Measurements from ENCODE around the gene NAPG. TPM values are rescaled to one million over a fixed set of nuclear protein-coding genes. Genes with fewer than 3 reads are reported as not detected.

NAPG gene
- total RNA-seq, 3 donors from 2014 or later (not counting 1 experiment from before 2014, with no cell fraction given): 34.3 to 62.5 (median 48.7) TPM

- H3K4me1 Mint-ChIP-seq: no peaks in the 10 kb centered on the region
- H3K4me3 Mint-ChIP-seq: no peak overlapping the region
- no peak for DNase-seq
- no peak for ATAC-seq
- Histone ChIP-seq H3K36me3 (ENCODE audit: control insufficient read depth, insufficient read depth, low read length) (no peaks in the 10 kb centered on the region), H3K27me3 (ENCODE audit: control insufficient read depth, insufficient read depth, low read length) (no peaks in the 10 kb centered on the region), H3K27ac (ENCODE audit: low read length) (no peak overlapping the region), H3K9me3 (ENCODE audit: control insufficient read depth, insufficient read depth, low read length) (no peaks in the 10 kb centered on the region), H3K4me3 (ENCODE audit: low read length) (no peak overlapping the region), H3K4me1 (ENCODE audit: control insufficient read depth, insufficient read depth, low read length) (no peaks in the 10 kb centered on the region)
- WGBS (ENCODE audit: insufficient coverage): 91% methylated on average over 10 of the region's 12 CpGs
- no peaks in the 10 kb centered on the region for H3K36me3 Mint-ChIP-seq
- no peaks in the 10 kb centered on the region for H3K27me3 Mint-ChIP-seq (ENCODE audit: low read depth in 2 of 2)
- intact Hi-C loops (cut with micrococcal nuclease): no loop called here
- no peaks in the 10 kb centered on the region for H3K9me3 Mint-ChIP-seq
- TF ChIP-seq CTCF (IDR thresholded peaks at IDR 0.05): no peak
- H3K27ac Mint-ChIP-seq: no peak overlapping the region
These were observed 53.4 kb downstream of the NAPG start for GRCh38 chr18:10579079-10579867.

GRCh38 chr18:10580215-10580614 is 54.4 kb downstream of the NAPG start:
- no peaks in the 10 kb centered on the region for H3K9me3 Mint-ChIP-seq
- no peak for DNase-seq
- no peaks in the 10 kb centered on the region for H3K27me3 Mint-ChIP-seq (ENCODE audit: low read depth in 2 of 2)

GRCh38 chr18:10585260-10585659 is 59.4 kb downstream of the NAPG start:
- no peak overlapping the region for H3K27ac Mint-ChIP-seq
- no peak for TF ChIP-seq CTCF (IDR thresholded peaks at IDR 0.05)
- Histone ChIP-seq H3K4me3 (ENCODE audit: low read length) (no peak overlapping the region), H3K27me3 (ENCODE audit: control insufficient read depth, insufficient read depth, low read length) (no peaks in the 10 kb centered on the region), H3K27ac (ENCODE audit: low read length) (no peak overlapping the region), H3K9me3 (ENCODE audit: control insufficient read depth, insufficient read depth, low read length) (no peaks in the 10 kb centered on the region), H3K4me1 (ENCODE audit: control insufficient read depth, insufficient read depth, low read length) (no peaks in the 10 kb centered on the region), H3K36me3 (ENCODE audit: control insufficient read depth, insufficient read depth, low read length) (no peaks in the 10 kb centered on the region)
- H3K4me3 Mint-ChIP-seq: no peak overlapping the region
- WGBS (ENCODE audit: insufficient coverage): 100% methylated on average over 1 of the region's 1 CpG
- no peak for DNase-seq
- no peaks in the 10 kb centered on the region for H3K9me3 Mint-ChIP-seq
- intact Hi-C loops (cut with micrococcal nuclease): no loop called here
- peaks cover 0 to 11% of the 10 kb centered on the region in 2 donors for H3K27me3 Mint-ChIP-seq (ENCODE audit: low read depth in 2 of 2)
- no peaks in the 10 kb centered on the region for H3K4me1 Mint-ChIP-seq
- ATAC-seq: no peak
- H3K36me3 Mint-ChIP-seq: no peaks in the 10 kb centered on the region

More at GRCh38 chr18:10580215-10580614, 54.4 kb downstream of the NAPG start:
- intact Hi-C loops (cut with micrococcal nuclease): no loop called here
- Histone ChIP-seq H3K4me1 (ENCODE audit: control insufficient read depth, insufficient read depth, low read length) (no peaks in the 10 kb centered on the region), H3K27ac (ENCODE audit: low read length) (no peak overlapping the region), H3K9me3 (ENCODE audit: control insufficient read depth, insufficient read depth, low read length) (no peaks in the 10 kb centered on the region), H3K27me3 (ENCODE audit: control insufficient read depth, insufficient read depth, low read length) (no peaks in the 10 kb centered on the region), H3K4me3 (ENCODE audit: low read length) (no peak overlapping the region), H3K36me3 (ENCODE audit: control insufficient read depth, insufficient read depth, low read length) (no peaks in the 10 kb centered on the region)
- no peaks in the 10 kb centered on the region for H3K36me3 Mint-ChIP-seq
- no peak for ATAC-seq
- H3K27ac Mint-ChIP-seq: no peak overlapping the region
- no peak for TF ChIP-seq CTCF (IDR thresholded peaks at IDR 0.05)
- H3K4me3 Mint-ChIP-seq: no peak overlapping the region
- 93% methylated on average over 4 of the region's 4 CpGs for WGBS (ENCODE audit: insufficient coverage)
- H3K4me1 Mint-ChIP-seq: no peaks in the 10 kb centered on the region

- no peak for TF ChIP-seq CTCF (IDR thresholded peaks at IDR 0.05)
- Histone ChIP-seq H3K27me3 (ENCODE audit: control insufficient read depth, insufficient read depth, low read length) (no peaks in the 10 kb centered on the region), H3K4me1 (ENCODE audit: control insufficient read depth, insufficient read depth, low read length) (no peaks in the 10 kb centered on the region), H3K4me3 (ENCODE audit: low read length) (no peak overlapping the region), H3K36me3 (ENCODE audit: control insufficient read depth, insufficient read depth, low read length) (no peaks in the 10 kb centered on the region), H3K27ac (ENCODE audit: low read length) (no peak overlapping the region), H3K9me3 (ENCODE audit: control insufficient read depth, insufficient read depth, low read length) (no peaks in the 10 kb centered on the region)
- Mint-ChIP-seq H3K9me3 (peaks cover 0 to 3% of the 10 kb centered on the region in 2 donors), H3K4me3 (no peak overlapping the region), H3K27me3 (ENCODE audit: low read depth in 2 of 2) (peaks cover 5 to 11% of the 10 kb centered on the region in 2 donors), H3K4me1 (peaks cover 0 to 5% of the 10 kb centered on the region in 2 donors), H3K36me3 (no peaks in the 10 kb centered on the region), H3K27ac (no peak overlapping the region)
- WGBS (ENCODE audit: insufficient coverage): 95% methylated on average over 27 of the region's 30 CpGs
- DNase-seq (no peak), ATAC-seq (no peak)
- intact Hi-C loops (cut with micrococcal nuclease): no loop called here
These were observed 63.1 kb downstream of the NAPG start for GRCh38 chr18:10588975-10589374.
